ENCODE measurements around the gene TNS3.

The TNS3 gene

DNA sequence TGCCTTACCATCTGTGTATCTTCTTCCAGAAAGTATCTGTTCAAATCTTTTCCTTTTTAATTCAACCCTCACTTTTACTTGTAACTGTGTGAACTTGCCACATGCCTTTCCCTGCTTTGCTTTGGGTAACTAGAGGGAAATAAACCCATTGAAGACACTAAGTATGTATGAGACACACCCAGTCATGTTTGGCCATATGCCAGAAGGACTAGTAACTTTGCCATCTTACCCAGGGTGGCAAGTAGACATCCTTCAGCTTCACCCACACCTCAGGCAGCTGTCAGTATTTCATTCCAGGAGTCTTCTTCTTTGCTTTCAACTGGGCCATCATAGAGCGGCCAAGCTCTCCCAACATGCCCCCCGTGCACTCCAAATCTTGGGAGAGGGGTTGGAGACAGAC is 323.1 kb downstream of the TNS3 start:
- DNase-seq (ENCODE audit: low read depth, low spot score) = no peak

DNA sequence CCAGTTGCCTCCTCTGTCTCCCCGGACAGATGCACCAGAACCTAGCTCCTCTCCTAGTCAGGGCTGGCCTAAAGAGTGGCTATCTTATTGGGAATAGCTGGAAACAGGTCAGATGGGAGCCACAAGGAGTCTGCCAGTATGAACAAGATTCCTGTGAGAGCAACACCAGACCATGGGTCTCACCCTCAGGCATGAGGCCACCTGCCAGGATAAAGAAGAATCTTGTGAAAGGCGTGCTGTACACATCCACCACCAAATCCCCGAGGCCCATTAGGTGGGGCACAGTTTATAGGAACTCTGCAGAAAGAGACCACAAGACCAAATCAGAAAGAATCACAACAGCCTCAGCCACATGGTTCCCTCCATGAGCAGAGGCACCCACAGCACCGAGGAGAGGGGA is 325.9 kb downstream of the TNS3 start:
- DNase-seq (ENCODE audit: low read depth, low spot score) = no peak

DNA sequence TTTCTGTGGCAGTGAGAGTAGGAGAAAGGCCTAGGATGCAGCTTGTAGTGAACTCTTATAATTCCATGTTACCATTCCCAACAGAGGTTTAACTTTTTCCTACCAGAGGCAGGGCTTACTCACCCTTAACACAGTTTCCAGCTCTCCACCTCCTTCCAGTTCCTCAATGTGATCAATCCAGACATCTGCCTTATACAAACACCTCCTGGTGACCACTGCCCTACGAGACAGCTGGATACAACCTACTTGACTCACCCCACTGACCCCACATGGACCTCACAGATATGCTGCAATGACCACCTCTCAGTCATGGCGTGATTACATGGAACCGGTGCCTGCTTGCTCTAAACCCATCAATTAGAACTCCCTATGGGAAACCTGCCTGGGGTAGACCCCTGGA is 326.5 kb downstream of the TNS3 start:
- DNase-seq (ENCODE audit: low read depth, low spot score) = no peak

DNA sequence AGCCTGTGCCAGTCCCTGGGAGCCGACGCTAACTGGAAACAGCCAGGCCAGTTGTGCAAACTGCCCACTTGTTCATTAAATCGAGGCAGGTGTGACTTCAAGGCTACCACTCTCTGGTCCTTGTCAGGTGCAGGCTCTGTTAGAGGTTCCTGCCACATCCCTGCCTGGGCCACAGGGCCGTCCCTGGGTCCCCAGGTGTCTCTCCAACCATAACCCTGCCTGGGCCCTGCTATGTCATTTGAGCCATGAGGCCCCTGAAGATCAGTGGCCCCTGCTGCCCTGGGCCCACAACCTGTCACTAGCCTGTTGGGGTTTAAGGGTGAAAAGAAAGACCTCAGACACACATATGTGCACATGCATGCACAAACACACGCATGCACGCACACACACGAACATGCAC is 326.9 kb downstream of the TNS3 start:
- no peak for DNase-seq (ENCODE audit: low read depth, low spot score)

- no peak for DNase-seq (ENCODE audit: low read depth, low spot score)
Observed at GRCh38 chr7:47254081-47254977, 327.6 kb downstream of the TNS3 start.

- DNase-seq (ENCODE audit: low read depth, low spot score) = peak; percentile 64
Observed at GRCh38 chr7:47253650-47254080, 328.2 kb downstream of the TNS3 start.

DNA sequence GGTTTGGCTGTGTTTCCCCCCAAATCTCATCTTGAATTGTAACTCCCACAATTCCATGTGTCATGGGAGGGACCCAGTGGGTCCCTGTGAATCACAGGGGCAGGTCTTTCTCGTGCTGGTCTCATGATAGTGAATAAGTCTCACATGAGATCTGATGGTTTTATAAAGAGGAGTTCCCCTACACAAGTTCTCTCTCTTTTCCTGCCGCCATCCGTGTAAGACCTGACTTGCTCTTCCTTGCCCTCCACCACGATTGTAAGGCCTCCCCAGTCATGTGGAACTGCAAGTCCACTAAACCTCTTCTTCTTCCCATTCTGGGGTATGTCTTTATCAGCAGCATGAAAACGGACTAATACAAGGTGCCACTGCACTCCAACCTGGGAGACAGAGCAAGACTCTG is 329.2 kb downstream of the TNS3 start:
- DNase-seq (ENCODE audit: low read depth, low spot score) = no peak

DNA sequence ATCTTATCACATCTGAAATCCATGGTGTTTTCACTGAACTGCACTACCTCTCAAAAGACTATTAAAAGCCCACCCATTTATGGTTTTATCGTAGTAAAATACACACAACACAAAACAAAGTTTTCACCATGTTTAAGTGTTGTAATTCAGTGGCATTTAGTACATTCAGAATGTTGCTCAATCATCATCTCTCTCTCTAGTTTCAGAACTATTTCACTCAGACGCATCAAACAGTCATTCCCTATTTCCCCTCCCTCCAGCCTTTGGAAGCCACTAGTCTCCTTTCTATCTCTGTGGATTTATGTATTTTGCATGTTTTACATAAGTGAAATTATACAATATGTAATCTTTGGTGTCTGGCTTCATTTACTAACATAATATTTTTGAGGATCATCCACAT is 332.6 kb downstream of the TNS3 start:
- no peak for DNase-seq (ENCODE audit: low read depth, low spot score)

DNA sequence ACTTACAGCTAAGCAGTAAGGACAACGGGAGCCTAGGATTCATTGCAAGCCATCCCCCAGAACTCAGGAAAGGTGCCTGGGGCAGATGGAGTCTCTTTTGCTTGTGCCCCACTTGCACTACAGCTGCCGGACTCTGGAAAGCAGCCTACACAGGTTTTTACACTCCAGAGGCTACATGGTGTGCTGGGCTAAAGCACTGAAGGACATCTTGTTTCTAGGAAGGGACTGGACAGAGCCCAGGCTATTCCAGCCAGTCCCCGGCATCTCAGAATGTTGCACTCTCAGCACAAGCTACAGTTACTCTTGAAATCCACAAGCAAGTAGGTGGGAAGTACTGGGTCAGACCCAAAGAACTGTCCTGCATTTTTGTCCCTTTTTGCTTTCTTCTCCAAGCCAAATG is 333.1 kb downstream of the TNS3 start:
- DNase-seq (ENCODE audit: low read depth, low spot score) = no peak

- DNase-seq (ENCODE audit: low read depth, low spot score) = no peak
Observed at GRCh38 chr7:47247132-47247531, 334.8 kb downstream of the TNS3 start.

- DNase-seq (ENCODE audit: low read depth, low spot score) = no peak
Observed at GRCh38 chr7:47244692-47245091, 337.2 kb downstream of the TNS3 start.

GRCh38 chr7:47241112-47242065 is 340.5 kb downstream of the TNS3 start:
- DNase-seq (ENCODE audit: low read depth, low spot score) = no peak

GRCh38 chr7:47239931-47240421 is 341.9 kb downstream of the TNS3 start:
- DNase-seq (ENCODE audit: low read depth, low spot score) = no peak

DNA sequence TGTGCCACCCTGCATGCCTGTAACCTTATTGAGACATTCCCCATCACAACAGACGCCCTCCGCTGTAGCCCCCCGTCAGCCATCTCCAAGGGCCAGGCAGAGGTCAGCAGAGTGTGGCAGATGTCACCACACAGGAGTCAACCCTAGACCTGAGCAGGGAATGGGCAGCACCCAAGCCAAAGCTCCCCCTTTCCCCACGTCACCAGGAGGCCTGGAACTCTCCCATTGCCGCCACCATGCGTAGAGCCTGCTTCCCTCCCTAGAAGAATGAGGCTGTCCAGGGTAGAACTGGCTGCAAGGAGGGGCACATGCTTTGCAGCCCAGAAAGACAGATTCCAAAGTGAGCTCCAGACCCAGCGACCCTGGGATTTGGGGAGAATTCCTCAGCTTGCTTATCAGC is 342.9 kb downstream of the TNS3 start:
- no peak for DNase-seq (ENCODE audit: low read depth, low spot score)

GRCh38 chr7:47236480-47237129 is 345.3 kb downstream of the TNS3 start:
- DNase-seq (ENCODE audit: low read depth, low spot score) = no peak

- DNase-seq (ENCODE audit: low read depth, low spot score) = no peak
Observed at GRCh38 chr7:47233996-47234395, 347.9 kb downstream of the TNS3 start.

DNA sequence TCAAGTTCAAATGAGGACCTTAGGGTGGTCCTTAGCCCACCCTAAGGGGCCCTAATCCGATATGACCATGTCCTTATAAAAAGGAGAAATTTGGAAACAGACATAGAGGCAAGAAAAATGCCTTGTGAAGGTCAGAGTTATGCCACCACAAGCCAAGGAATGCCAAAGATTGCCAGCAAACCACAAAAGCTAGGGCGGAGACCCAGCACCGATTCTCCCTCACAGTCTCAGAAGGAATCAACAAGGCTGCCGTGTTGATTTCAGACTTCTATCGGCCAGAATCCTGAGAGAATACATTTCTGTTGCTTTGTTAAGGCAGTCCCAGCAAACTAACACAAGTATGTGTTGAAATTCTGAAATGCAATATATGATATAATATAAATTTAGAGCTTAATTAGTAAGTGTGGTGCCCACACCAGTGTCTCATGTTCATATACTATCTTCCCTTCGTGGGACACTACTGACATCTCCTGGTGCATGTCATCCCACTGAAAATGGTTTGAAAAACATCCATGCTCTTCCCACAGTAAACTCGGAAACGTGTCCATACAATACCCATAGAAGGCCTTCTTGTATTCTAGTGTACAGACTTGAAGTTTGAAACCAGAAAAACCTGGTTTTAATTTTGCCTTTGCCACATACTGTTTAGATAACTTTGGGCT is 349.0 kb downstream of the TNS3 start:
- no peak for DNase-seq (ENCODE audit: low read depth, low spot score)

DNA sequence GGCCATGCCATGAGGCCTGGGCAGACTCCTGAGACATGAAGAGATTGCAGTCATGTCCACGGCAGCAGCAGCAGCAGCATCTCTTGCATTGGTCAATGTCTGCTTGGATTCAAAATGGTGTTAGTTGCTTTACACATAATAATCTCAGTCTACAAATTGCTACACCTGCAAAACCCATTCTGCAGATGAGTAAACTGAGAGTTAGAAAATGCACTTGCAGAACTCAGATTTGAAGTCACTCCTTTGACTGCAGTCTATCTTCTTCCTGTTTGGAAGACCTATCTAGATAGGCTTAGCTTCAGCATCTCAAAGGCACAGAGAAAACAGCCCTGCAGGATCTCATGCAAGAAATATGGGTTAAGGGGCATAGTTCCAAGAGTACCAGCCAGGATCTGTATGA is 350.3 kb downstream of the TNS3 start:
- DNase-seq (ENCODE audit: low read depth, low spot score) = no peak

GRCh38 chr7:47231032-47231431 is 350.9 kb downstream of the TNS3 start:
- no peak for DNase-seq (ENCODE audit: low read depth, low spot score)

GRCh38 chr7:47228386-47229014 is 353.4 kb downstream of the TNS3 start:
- DNase-seq (ENCODE audit: low read depth, low spot score) = no peak

DNA sequence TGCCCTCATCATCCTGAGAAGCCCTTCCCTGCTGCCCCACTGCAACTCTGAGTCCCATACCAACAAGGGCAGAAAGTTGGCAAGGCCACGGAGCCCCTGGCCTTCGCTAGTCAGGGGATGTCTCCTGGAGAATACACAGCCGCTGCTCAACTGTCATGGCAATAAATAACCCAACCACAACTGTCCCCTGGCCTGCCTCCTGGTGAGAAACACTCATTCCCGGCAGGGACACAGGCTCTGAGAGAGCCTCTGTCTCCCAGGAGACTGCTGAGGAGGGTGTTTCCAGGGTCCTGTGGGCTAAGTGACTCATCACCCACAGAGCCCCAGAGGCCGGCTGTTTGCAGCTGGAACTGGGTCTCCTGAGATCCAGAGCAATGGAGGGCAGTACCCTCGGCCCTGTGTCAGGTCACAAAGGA is 354.1 kb downstream of the TNS3 start:
- no peak for DNase-seq (ENCODE audit: low read depth, low spot score)
